GM12872 (cell line): ENCODE measurements around the gene ASF1A.

Source experiments
- CTCF ChIP-seq: IDR thresholded peaks from 3 replicates; pipeline ENCODE4 v1.5.1; 2011; ENCODE audit warnings: low read depth, mild to moderate bottlenecking, low read length, moderate library complexity; ENCODE audit not compliant: insufficient read depth

ASF1A gene

GRCh38 chr6:118902726-118903125, 8.8 kb downstream of the ASF1A start:
- no peak for TF ChIP-seq CTCF

DNA sequence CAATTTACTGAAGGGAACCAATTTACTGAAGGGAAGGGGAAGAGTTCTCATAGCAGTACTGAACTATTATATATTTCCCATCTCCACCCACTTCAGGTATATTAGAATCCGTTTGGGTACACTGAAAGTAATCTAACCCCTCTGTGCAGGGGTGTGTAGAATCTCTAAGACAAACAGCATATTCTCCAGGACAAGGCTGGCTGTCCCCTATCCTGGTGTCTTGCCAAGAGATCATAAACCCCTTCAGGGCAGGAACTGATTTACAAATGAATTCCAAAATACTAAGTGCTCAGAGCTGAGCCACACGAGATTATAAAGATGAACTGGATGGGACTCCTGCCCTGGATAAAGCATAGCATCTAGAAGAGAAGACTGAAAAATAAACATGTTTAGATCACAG, 9.2 kb downstream of the ASF1A start:
- TF ChIP-seq CTCF, result no peak

DNA sequence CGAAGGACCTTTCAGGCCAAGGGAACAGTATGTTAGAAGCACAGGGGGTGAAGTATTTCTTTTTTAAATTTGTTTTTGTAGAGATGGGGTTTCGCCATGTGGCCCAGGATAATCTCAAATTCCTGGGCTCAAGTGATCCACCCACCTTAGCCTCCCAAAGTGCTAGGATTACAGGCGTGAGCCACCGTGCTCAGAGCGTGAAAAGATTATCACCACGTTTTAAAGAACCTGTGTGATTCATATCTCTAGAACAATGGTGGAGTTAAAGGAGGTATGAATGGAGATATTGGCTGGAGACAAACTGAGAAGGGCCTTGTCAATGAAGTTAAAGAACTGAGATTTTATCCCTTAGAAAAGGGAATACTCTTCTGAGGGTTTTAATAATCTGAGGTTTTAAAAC, 9.7 kb downstream of the ASF1A start:
- TF ChIP-seq CTCF, result no peak

DNA sequence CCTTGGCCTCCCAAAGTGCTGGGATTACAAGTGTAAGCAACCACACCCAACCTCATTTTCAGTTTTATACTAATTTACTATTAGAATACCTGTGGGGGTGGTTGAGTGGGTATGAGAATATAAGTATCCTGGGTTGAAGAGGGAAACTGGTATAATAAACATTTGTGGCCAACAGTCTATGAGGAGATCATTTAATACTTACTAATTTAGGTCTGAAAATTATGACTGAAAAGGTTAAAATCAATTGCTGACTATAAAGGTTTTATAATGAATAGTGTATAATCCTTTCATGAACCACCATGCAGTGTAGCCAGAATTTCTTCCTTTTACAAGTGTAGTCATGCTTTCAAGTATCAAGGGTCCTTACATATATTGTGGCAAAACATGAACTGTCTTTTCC, 11.1 kb downstream of the ASF1A start:
- no peak for TF ChIP-seq CTCF

DNA sequence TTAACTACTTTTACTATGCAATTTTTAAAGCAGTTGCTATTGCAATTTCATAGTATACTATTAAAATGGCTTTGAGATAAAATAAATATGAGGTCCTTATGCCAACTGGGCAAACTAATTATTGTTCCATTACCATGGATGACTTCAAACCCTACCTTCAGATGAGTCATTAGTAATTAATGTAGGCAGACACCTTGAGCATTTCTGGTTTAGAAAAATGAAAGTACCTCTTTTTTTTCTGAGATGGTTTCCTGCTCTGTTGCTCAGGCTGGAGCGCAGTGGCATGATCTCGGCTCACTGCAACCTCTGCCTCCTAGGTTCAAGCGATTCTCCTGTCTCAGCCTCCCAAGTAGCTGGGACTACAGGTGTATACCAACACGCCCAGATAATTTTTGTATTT, 11.9 kb downstream of the ASF1A start:
- TF ChIP-seq CTCF, result no peak

DNA sequence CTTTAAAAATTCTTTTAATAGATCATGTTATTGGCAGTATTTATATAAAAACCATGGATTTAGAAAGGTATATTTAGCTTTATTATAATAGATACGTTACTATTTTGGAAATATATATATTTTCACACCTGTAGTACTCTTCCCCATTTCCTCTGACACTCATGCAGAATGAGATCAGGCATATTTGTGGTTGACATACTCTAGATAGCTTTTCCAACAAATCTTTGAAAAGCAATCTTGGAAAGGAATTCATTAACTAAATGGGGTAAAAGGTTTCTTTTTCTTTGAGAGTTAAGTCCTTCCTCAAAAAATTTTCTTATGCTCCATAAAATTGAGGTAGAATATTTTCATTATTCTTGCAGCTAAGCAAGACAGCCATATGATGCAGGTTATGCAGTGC, 14.5 kb downstream of the ASF1A start:
- no peak for TF ChIP-seq CTCF

DNA sequence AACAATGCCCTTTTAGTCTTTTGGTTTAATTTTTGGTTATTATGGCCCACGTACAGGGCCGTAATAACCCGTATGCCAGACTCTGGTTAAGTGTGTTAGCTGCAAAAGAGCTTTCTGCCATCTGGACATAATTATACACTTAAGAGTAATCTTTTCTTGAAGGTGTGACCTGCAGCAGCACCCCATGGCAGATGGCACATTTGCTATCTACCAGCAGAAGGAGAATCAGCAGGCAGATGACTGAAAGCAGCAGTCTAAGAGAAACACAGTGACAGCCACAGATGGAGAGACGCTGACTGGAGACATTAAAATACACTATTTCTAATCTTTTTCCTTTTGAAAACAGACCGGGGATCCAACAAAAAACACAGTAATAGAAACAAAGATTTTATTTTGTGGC, 18.7 kb downstream of the ASF1A start:
- TF ChIP-seq CTCF, result no peak

GRCh38 chr6:118913161-118913560, 19.2 kb downstream of the ASF1A start:
- TF ChIP-seq CTCF, result no peak
